ENCODE results near the gene STUB1.

GRCh38 chr16:711548-712320 is 31.5 kb downstream of the STUB1 start:
- TF ChIP-seq, protein P1, sequence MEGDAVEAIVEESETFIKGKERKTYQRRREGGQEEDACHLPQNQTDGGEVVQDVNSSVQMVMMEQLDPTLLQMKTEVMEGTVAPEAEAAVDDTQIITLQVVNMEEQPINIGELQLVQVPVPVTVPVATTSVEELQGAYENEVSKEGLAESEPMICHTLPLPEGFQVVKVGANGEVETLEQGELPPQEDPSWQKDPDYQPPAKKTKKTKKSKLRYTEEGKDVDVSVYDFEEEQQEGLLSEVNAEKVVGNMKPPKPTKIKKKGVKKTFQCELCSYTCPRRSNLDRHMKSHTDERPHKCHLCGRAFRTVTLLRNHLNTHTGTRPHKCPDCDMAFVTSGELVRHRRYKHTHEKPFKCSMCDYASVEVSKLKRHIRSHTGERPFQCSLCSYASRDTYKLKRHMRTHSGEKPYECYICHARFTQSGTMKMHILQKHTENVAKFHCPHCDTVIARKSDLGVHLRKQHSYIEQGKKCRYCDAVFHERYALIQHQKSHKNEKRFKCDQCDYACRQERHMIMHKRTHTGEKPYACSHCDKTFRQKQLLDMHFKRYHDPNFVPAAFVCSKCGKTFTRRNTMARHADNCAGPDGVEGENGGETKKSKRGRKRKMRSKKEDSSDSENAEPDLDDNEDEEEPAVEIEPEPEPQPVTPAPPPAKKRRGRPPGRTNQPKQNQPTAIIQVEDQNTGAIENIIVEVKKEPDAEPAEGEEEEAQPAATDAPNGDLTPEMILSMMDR (IDR thresholded peaks at IDR 0.05 in 2 of 3, conservative IDR thresholded peaks at IDR 0.05 in 1 of 3; ENCODE audit: borderline replicate concordance in 1 of 3, insufficient read depth in 1 of 3, low read depth in 2 of 3, low read length in 2 of 3), result peak in 2 of 3 experiments; percentile 82 to 96; a peak in 4 of 6 replicates
- TF ChIP-seq ZNF274 (IDR thresholded peaks at IDR 0.05; ENCODE audit: low read depth, low read length) (no peak), RAD21 (IDR thresholded peaks at IDR 0.05; ENCODE audit: low read depth) (no peak), EZH2 (IDR thresholded peaks at IDR 0.05) (no peak), REST (IDR thresholded peaks at IDR 0.05; ENCODE audit: low read depth) (no peak), CEBPB (IDR thresholded peaks at IDR 0.05; ENCODE audit: low read depth) (no peak), POLR2A (IDR thresholded peaks at IDR 0.05; ENCODE audit: borderline replicate concordance, extremely low read depth, insufficient read depth, insufficient read length) (no peak), ELF1 (IDR thresholded peaks at IDR 0.05; ENCODE audit: borderline replicate concordance, low read depth) (no peak)
- TF ChIP-seq, protein P2, sequence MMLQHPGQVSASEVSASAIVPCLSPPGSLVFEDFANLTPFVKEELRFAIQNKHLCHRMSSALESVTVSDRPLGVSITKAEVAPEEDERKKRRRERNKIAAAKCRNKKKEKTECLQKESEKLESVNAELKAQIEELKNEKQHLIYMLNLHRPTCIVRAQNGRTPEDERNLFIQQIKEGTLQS (IDR thresholded peaks at IDR 0.05), result no peak
